GM06990 (cell line): Measurements from ENCODE around the gene CACNA1D.

Experiments
- DNase-seq: peaks from one replicate; pipeline ENCODE4 v3.0.0-alpha.2; 2011; ENCODE audit not compliant: insufficient read length; ENCODE audit errors: extremely low read depth
- H3K27me3 ChIP-seq: replicated peaks from 2 replicates; pipeline ENCODE4 v1.6.0; 2011; ENCODE audit warnings: low read length; ENCODE audit not compliant: control insufficient read depth, insufficient read depth
- H3K36me3 ChIP-seq: 2 replicates; pipeline ENCODE4 v1.5.1; 2011; ENCODE audit warnings: low read length; ENCODE audit not compliant: control insufficient read depth, insufficient read depth
- H3K4me3 ChIP-seq: replicated peaks from 2 replicates; pipeline ENCODE4 v1.5.1; 2011; ENCODE audit warnings: low read depth, mild to moderate bottlenecking, control low read depth, low read length
- TF ChIP-seq, protein P1 (sequence below): IDR thresholded peaks from 2 replicates; pipeline ENCODE4 v1.5.1; 2011; ENCODE audit warnings: low read length, control low read depth, mild to moderate bottlenecking, inconsistent platforms; ENCODE audit not compliant: insufficient read depth, poor library complexity, severe bottlenecking

The CACNA1D gene

GRCh38 chr3:53721187-53722119 lies 227.0 kb downstream of the CACNA1D start:
- TF ChIP-seq, protein P1, sequence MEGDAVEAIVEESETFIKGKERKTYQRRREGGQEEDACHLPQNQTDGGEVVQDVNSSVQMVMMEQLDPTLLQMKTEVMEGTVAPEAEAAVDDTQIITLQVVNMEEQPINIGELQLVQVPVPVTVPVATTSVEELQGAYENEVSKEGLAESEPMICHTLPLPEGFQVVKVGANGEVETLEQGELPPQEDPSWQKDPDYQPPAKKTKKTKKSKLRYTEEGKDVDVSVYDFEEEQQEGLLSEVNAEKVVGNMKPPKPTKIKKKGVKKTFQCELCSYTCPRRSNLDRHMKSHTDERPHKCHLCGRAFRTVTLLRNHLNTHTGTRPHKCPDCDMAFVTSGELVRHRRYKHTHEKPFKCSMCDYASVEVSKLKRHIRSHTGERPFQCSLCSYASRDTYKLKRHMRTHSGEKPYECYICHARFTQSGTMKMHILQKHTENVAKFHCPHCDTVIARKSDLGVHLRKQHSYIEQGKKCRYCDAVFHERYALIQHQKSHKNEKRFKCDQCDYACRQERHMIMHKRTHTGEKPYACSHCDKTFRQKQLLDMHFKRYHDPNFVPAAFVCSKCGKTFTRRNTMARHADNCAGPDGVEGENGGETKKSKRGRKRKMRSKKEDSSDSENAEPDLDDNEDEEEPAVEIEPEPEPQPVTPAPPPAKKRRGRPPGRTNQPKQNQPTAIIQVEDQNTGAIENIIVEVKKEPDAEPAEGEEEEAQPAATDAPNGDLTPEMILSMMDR, result no peak
- Histone ChIP-seq H3K4me3 (no peak overlapping the region), H3K27me3 (no peaks in the 10 kb centered on the region), H3K36me3 (no peaks in the 10 kb centered on the region)
- DNase-seq, result no peak

GRCh38 chr3:53724566-53724965 lies 230.2 kb downstream of the CACNA1D start:
- H3K36me3 ChIP-seq, result no peaks in the 10 kb centered on the region
- no peak for DNase-seq
- no peaks in the 10 kb centered on the region for H3K27me3 ChIP-seq
- TF ChIP-seq, protein P1, result no peak
- H3K4me3 ChIP-seq, result no peak overlapping the region

- Histone ChIP-seq H3K4me3 (no peak overlapping the region), H3K27me3 (no peaks in the 10 kb centered on the region), H3K36me3 (no peaks in the 10 kb centered on the region)
- DNase-seq, result no peak
- TF ChIP-seq, protein P1, result no peak
Observed at GRCh38 chr3:53725387-53725995, 231.1 kb downstream of the CACNA1D start.

DNA sequence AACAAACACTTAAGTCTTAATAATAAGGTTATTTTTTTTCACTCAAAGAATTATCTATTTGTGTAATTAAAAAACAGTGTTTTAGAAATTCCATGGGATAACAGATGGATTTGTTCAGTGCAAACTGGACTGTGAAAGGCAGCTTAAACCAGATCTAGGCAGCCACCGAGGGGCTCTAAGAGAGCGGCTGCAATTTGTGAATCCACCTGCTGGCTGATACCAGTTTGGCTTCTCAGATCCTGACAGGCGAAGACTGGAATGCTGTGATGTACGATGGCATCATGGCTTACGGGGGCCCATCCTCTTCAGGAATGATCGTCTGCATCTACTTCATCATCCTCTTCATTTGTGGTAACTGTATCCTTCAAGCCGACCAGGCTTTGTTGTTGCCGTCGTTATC lies 232.2 kb downstream of the CACNA1D start:
- DNase-seq, result no peak
- Histone ChIP-seq H3K27me3 (no peaks in the 10 kb centered on the region), H3K36me3 (no peaks in the 10 kb centered on the region), H3K4me3 (no peak overlapping the region)
- TF ChIP-seq, protein P1, result no peak

GRCh38 chr3:53728606-53729005 lies 234.2 kb downstream of the CACNA1D start:
- TF ChIP-seq, protein P1, result no peak
- DNase-seq, result no peak

More at GRCh38 chr3:53728606-53729005, 234.2 kb downstream of the CACNA1D start:
- Histone ChIP-seq H3K36me3 (no peaks in the 10 kb centered on the region), H3K27me3 (no peaks in the 10 kb centered on the region), H3K4me3 (no peak overlapping the region)
